Tibial nerve (tissue), 4 donors: Measurements from ENCODE around the gene CHST1. TPM values are rescaled to one million over a fixed set of nuclear protein-coding genes. Genes with fewer than 3 reads are reported as not detected.

ENCODE experiments used
- DNase-seq, 2 donors: peaks; one replicate each; pipeline ENCODE4 v3.0.0-alpha.2; 2019; ENCODE audit warnings: low spot score in 2 of 2
- H3K27ac ChIP-seq, 4 donors: fragments of 200-600 bp; sonication (generic) in 3 of 4; one replicate each; pipeline ENCODE4 v1.5.1; 2017 to 2019; ENCODE audit warnings: mild to moderate bottlenecking in 1 of 4
- H3K27me3 ChIP-seq, 2 donors: fragments of 200-600 bp; sonication (generic) in 1 of 2; one replicate each; pipeline versions ENCODE4 v1.5.1 to v1.6.0; 2017 to 2019
- H3K36me3 ChIP-seq, 3 donors: fragments of 200-600 bp; sonication (generic); one replicate each; pipeline ENCODE4 v1.5.1; 2018 to 2019
- H3K4me1 ChIP-seq, 4 donors: fragments of 200-600 bp; sonication (generic) in 3 of 4; one replicate each; pipeline ENCODE4 v1.5.1; 2017 to 2019
- H3K4me3 ChIP-seq, 4 donors: fragments of 200-600 bp; sonication (generic) in 3 of 4; one replicate each; pipeline ENCODE4 v1.5.1; 2017 to 2019; ENCODE audit warnings: mild to moderate bottlenecking in 1 of 4, moderate library complexity in 1 of 4
- H3K9me3 ChIP-seq, 4 donors: fragments of 200-600 bp; sonication (generic) in 3 of 4; one replicate each; pipeline ENCODE4 v1.5.1; 2017 to 2019
- EP300 ChIP-seq, 2 donors: sonication (generic); formaldehyde crosslinking; IDR thresholded peaks; one replicate each; pipeline ENCODE4 v1.6.1; 2017; ENCODE audit warnings: antibody characterized with exemption in 2 of 2, mild to moderate bottlenecking in 1 of 2
- POLR2A ChIP-seq, 2 donors: fragments of 450-650 bp; IDR thresholded peaks; one replicate each; pipeline ENCODE4 v1.6.1; 2017; ENCODE audit warnings: antibody characterized with exemption in 2 of 2, mild to moderate bottlenecking in 2 of 2, moderate library complexity in 2 of 2
- WGBS, 2 donors: methylation state at CpG; one replicate each; pipeline ENCODE4 v1.1.5; 2018; 5-methylcytosine and 5-hydroxymethylcytosine counted together
- total RNA-seq, 4 donors: library from RNA; depleted of rRNA; stranded (reverse); fragments of >200 nt; gene quantifications; one replicate each; pipeline ENCODE4 v1.1.0, GENCODE V29; 2016
- TF ChIP-seq, protein P1 (sequence below), 5 experiments: fragments of 200-600 bp in 3 of 5; fragments of 450-650 bp in 2 of 5; sonication (generic) in 3 of 5; IDR thresholded peaks; one replicate each; pipeline ENCODE4 v1.5.1; 2016 to 2019; ENCODE audit warnings: antibody characterized with exemption in 5 of 5, mild to moderate bottlenecking in 3 of 5, moderate library complexity in 2 of 5

The CHST1 gene
- total RNA-seq, 4 donors from 2014 or later = 1.2 to 3.6 (median 1.6) TPM

DNA sequence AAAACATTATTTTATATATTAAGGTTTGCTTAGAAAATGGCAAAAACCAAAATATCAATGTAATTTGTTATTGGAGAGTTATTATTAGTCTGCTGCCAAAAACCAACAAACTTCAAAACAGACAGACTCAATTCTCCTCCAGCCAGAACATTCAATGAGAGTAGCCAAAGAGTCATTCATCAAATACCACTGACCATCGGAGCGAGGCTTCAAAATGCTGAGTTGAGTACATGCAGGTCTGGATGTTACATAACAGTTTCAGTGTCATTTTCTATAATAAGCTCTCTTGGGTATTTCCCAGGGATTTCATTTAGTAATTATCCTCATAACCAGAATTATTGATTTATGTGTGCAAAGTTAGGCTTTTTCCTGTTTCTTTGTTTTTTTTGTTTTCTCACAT lies 42.6 kb downstream of the CHST1 start:
- H3K9me3 ChIP-seq = peaks cover 0 to 25% (median 0%) of the 10 kb centered on the region in 4 donors
- H3K36me3 ChIP-seq = no peaks in the 10 kb centered on the region
- TF ChIP-seq POLR2A (IDR thresholded peaks at IDR 0.05) (no peak), EP300 (IDR thresholded peaks at IDR 0.05) (no peak)
- TF ChIP-seq, protein P1, sequence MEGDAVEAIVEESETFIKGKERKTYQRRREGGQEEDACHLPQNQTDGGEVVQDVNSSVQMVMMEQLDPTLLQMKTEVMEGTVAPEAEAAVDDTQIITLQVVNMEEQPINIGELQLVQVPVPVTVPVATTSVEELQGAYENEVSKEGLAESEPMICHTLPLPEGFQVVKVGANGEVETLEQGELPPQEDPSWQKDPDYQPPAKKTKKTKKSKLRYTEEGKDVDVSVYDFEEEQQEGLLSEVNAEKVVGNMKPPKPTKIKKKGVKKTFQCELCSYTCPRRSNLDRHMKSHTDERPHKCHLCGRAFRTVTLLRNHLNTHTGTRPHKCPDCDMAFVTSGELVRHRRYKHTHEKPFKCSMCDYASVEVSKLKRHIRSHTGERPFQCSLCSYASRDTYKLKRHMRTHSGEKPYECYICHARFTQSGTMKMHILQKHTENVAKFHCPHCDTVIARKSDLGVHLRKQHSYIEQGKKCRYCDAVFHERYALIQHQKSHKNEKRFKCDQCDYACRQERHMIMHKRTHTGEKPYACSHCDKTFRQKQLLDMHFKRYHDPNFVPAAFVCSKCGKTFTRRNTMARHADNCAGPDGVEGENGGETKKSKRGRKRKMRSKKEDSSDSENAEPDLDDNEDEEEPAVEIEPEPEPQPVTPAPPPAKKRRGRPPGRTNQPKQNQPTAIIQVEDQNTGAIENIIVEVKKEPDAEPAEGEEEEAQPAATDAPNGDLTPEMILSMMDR (IDR thresholded peaks at IDR 0.05) = no peak
- no peak overlapping the region for H3K27ac ChIP-seq
- H3K4me3 ChIP-seq = no peak overlapping the region
- H3K4me1 ChIP-seq = no peaks in the 10 kb centered on the region
- H3K27me3 ChIP-seq = no peaks in the 10 kb centered on the region
- DNase-seq = no peak
- WGBS, 2 donors = 67 to 76% methylated on average over 2 of the region's 2 CpGs

DNA sequence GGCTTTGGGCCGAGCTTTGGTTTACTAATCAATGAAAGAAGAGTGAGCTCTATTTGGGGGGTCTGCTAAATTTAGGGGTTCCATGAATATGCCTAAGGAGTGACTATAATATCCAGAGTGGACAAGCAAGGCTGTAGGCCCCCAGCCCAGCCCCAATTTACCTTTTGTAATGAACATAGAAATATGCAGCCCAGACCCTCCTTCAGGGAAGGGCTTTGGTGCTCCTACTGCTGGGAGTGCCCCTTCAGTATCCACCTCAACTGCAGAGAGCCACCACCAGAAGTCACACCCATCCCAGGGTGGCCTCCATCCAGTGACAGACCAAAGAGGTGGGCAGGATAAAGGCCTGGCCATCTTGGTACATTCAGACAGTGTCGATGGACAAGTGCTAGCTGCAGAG lies 43.1 kb downstream of the CHST1 start:
- TF ChIP-seq POLR2A (IDR thresholded peaks at IDR 0.05) (no peak), EP300 (IDR thresholded peaks at IDR 0.05) (no peak)
- TF ChIP-seq, protein P1 (IDR thresholded peaks at IDR 0.05) = no peak

GRCh38 chr11:45621588-45621987 lies 43.8 kb downstream of the CHST1 start:
- H3K27me3 ChIP-seq = no peaks in the 10 kb centered on the region
- no peaks in the 10 kb centered on the region for H3K36me3 ChIP-seq
- TF ChIP-seq, protein P1 (IDR thresholded peaks at IDR 0.05) = no peak
- no peak for TF ChIP-seq POLR2A (IDR thresholded peaks at IDR 0.05)
- TF ChIP-seq EP300 (IDR thresholded peaks at IDR 0.05) = no peak
- 67 to 83% methylated on average over 1 of the region's 1 CpG for WGBS, 2 donors
- no peaks in the 10 kb centered on the region for H3K4me1 ChIP-seq
- peaks cover 0 to 20% (median 0%) of the 10 kb centered on the region in 4 donors for H3K9me3 ChIP-seq
- H3K4me3 ChIP-seq = no peak overlapping the region
- no peak for DNase-seq
- H3K27ac ChIP-seq = no peak overlapping the region

More for the DNA sequence above, 43.1 kb downstream of the CHST1 start:
- no peak for DNase-seq
- H3K4me3 ChIP-seq = no peak overlapping the region
- WGBS, 2 donors = 81 to 100% methylated on average over 2 of the region's 2 CpGs
- no peaks in the 10 kb centered on the region for H3K4me1 ChIP-seq
- peaks cover 0 to 20% (median 0%) of the 10 kb centered on the region in 4 donors for H3K9me3 ChIP-seq
- no peaks in the 10 kb centered on the region for H3K27me3 ChIP-seq
- H3K27ac ChIP-seq = no peak overlapping the region
- no peaks in the 10 kb centered on the region for H3K36me3 ChIP-seq

DNA sequence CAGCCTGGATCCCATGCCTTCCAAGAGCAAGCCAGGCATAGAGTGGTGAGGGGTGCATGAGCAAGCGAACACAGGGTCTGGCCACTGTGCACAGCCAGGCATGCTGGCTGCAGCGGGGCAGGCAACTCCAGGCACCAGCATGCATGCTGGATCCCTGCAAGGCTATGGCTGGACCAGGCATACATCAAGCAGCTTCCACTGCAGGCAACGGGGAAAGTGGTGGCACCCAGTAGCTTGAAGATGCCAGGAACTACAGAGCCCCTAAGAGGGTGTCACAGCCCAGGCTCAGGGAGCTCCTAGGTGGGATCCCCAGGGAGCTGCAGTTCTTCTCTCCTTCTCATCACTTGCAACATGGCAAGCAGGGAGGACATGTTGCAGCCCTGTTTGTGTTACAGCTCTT lies 45.2 kb downstream of the CHST1 start:
- no peaks in the 10 kb centered on the region for H3K4me1 ChIP-seq
- no peak overlapping the region for H3K4me3 ChIP-seq
- no peak overlapping the region for H3K27ac ChIP-seq
- no peak for DNase-seq
- H3K36me3 ChIP-seq = no peaks in the 10 kb centered on the region
- H3K9me3 ChIP-seq = peaks cover 0 to 20% (median 0%) of the 10 kb centered on the region in 4 donors
- H3K27me3 ChIP-seq = no peaks in the 10 kb centered on the region
- WGBS, 2 donors = 90 to 94% methylated on average over 2 to 3 of the region's 3 CpGs
- no peak for TF ChIP-seq EP300 (IDR thresholded peaks at IDR 0.05)
- no peak for TF ChIP-seq POLR2A (IDR thresholded peaks at IDR 0.05)
- TF ChIP-seq, protein P1 (IDR thresholded peaks at IDR 0.05) = no peak

GRCh38 chr11:45618897-45619296 lies 46.5 kb downstream of the CHST1 start:
- DNase-seq = no peak
- no peak overlapping the region for H3K27ac ChIP-seq
- H3K9me3 ChIP-seq = peaks cover 0 to 20% (median 0%) of the 10 kb centered on the region in 4 donors
- TF ChIP-seq POLR2A (IDR thresholded peaks at IDR 0.05) (no peak), EP300 (IDR thresholded peaks at IDR 0.05) (no peak)
- TF ChIP-seq, protein P1 (IDR thresholded peaks at IDR 0.05) = no peak
- H3K4me3 ChIP-seq = no peak overlapping the region
- no peaks in the 10 kb centered on the region for H3K36me3 ChIP-seq
- H3K27me3 ChIP-seq = no peaks in the 10 kb centered on the region
- no peaks in the 10 kb centered on the region for H3K4me1 ChIP-seq
